ENCODE measurements around the gene TMBIM4.

The TMBIM4 gene

DNA sequence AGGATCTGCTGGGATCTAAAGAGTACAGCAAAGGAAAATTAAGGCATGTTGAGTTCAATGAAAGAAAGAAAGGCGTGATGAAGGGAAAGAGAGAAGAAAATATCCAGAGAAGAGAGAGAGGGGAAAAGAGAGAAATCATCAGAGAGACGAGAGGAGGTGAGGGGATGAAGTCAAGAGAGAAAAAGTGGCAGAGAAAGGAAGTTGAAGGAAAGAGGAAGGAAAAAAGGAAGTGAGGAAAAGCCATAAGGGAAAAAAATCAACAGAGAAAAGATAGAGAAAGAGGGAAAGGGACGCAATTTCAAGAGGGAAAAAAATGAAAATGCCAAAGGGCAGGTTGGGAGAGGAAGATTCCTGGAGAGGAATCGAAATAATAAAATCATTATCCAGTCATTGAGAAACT lies 79.6 kb downstream of the TMBIM4 start:
- H3K36me3 ChIP-seq (ENCODE audit: control insufficient read depth, insufficient read depth, low read length), result no peaks in the 10 kb centered on the region
- no peaks in the 10 kb centered on the region for H3K9me3 ChIP-seq (ENCODE audit: control insufficient read depth, insufficient read depth, low read depth, low read length)
- no peak overlapping the region for H3K27ac ChIP-seq (ENCODE audit: low read depth, low read length)
- H3K4me1 ChIP-seq (ENCODE audit: control insufficient read depth, insufficient read depth, low read length), result peaks cover 6% of the 10 kb centered on the region; the same call in 1 of the 2 replicates
- no peak overlapping the region for H3K4me3 ChIP-seq (ENCODE audit: low read depth, low read length)
- H3K9ac ChIP-seq (ENCODE audit: low read length), result no peak overlapping the region
- H3K27me3 ChIP-seq (ENCODE audit: control insufficient read depth, insufficient read depth, low read length), result no peaks in the 10 kb centered on the region

DNA sequence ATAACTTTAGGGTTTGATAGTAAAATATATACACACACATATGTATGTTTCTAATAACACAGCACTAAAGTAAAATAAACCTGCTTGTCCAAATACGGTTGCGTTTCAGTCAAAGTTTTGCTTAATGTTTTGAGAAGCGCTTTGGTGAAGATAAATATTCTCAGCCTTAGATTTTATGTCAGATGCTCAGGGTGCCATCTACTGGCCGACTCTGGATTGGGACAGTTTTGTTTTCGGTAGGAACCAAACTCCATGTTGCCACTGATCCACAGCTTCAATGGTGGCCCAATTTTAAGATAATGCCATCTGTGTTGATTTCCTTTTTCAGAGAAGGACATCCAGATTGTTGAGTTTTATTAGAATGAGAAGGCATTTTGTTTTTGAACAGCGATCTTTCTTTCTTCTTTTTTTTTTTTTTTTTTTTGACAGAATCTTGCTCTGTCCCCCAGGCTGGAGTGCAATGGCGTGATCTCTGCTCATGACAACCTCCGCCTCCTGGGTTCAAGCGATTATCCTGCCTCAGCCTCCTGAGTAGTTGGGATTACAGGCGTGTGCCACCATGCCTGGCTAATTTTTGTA lies 82.3 kb downstream of the TMBIM4 start:
- no peak overlapping the region for H3K4me3 ChIP-seq (ENCODE audit: low read depth, low read length)
- no peaks in the 10 kb centered on the region for H3K36me3 ChIP-seq (ENCODE audit: control insufficient read depth, insufficient read depth, low read length)
- no peaks in the 10 kb centered on the region for H3K9me3 ChIP-seq (ENCODE audit: control insufficient read depth, insufficient read depth, low read depth, low read length)
- no peak overlapping the region for H3K9ac ChIP-seq (ENCODE audit: low read length)
- peaks cover under 1% of the 10 kb centered on the region; the same call in 1 of the 2 replicates for H3K4me1 ChIP-seq (ENCODE audit: control insufficient read depth, insufficient read depth, low read length)
- H3K27ac ChIP-seq (ENCODE audit: low read depth, low read length), result no peak overlapping the region
- no peaks in the 10 kb centered on the region for H3K27me3 ChIP-seq (ENCODE audit: control insufficient read depth, insufficient read depth, low read length)

DNA sequence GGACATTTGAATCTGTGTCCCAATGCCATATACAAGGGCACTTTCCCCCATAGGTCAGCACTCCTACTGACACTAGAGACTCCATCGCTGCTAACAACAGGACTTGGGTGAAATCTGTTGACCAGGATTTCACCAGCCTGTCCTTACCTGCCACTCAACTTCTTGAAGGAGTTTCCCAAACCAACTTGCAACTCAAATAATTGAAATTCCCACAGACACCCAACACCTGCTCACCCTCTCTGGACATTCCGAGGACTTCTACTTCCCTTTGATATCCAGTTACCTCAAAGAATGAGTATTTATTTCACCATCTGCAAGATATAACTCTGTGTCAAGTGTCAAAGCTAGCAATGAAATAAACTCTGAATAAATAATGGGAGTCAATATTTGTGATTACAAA lies 83.8 kb downstream of the TMBIM4 start:
- no peaks in the 10 kb centered on the region for H3K9me3 ChIP-seq (ENCODE audit: control insufficient read depth, insufficient read depth, low read depth, low read length)
- H3K4me3 ChIP-seq (ENCODE audit: low read depth, low read length), result no peak overlapping the region
- no peaks in the 10 kb centered on the region for H3K4me1 ChIP-seq (ENCODE audit: control insufficient read depth, insufficient read depth, low read length)
- no peaks in the 10 kb centered on the region for H3K36me3 ChIP-seq (ENCODE audit: control insufficient read depth, insufficient read depth, low read length)
- H3K9ac ChIP-seq (ENCODE audit: low read length), result no peak overlapping the region
- no peaks in the 10 kb centered on the region for H3K27me3 ChIP-seq (ENCODE audit: control insufficient read depth, insufficient read depth, low read length)
- H3K27ac ChIP-seq (ENCODE audit: low read depth, low read length), result no peak overlapping the region
